ENCODE data around the gene FAM163B.
"Not testable (repeated sequence)": the region's sequence is repeated elsewhere in the genome, so short reads cannot be mapped to it uniquely, and the experiment has no call there.

Gene FAM163B

DNA sequence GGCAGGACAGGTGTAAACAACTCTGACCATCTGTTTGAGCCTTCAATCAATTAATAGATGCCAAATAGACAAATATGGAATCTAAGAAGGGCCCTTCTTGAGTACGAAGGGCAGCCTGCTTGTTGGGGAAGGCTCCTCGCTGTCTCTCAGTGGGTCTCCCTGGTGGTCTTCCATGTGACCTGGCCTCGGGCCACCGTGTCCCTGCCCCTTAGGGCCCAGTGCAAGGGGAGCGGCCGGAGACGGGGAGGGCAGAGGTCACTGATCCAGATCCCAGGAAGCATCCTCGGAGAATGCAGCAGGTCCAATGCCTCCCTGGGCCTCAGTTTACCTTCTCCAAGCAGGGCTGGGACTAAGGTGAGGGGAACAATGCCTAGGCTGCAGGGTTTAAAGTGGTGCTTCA lies 29.5 kb upstream of the FAM163B start:
- no peak for DNase-seq

DNA sequence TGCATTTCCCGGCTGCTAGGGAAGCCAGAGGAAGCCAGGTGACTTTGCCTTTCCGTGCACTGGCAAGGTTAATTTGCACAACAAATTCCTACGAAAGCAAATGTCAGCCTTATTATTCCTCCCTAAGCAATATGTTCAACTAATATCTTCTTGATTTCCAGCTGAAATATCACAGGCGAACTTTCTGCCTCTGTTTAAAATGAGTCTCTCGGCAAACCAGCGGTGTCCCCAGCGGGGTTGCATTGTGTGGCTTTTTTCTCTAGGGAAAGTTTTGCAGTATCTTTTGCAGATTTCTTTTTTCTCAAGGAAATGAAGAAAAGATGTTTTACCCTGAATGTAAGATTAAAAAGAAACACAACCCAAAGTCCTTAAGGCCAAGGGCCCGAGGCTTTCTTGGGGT lies 28.9 kb upstream of the FAM163B start:
- no peak for DNase-seq

DNA sequence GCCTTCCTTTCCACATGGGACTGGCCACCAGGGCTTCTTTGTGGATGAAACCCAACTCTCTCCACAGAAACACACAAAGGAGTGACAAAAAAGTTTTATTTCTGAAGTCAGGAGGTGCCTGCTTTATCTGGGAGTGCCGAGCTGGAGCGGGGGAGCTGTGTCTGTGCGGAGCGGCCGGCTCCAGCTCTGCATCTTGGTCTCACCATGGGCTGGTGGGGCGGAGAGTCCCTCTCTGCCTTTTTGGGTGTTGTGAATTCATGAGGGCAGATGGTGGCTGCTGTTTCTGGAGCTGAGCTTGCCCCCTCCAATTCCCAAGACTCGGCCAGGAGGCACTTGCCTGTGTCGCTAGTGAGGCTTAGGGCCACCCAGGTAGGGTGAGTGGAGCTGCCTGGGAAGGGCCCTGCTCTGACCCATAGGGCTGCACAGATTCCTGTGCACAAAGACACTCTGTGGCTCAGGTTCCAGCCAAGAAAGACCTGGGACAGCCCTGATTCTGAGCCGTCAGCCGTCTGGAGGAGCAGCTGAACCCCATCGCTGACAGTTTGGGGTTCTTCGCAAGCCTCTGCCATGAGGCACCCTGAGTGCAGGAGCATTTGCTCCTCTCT lies 28.4 kb upstream of the FAM163B start:
- DNase-seq, result no peak

DNA sequence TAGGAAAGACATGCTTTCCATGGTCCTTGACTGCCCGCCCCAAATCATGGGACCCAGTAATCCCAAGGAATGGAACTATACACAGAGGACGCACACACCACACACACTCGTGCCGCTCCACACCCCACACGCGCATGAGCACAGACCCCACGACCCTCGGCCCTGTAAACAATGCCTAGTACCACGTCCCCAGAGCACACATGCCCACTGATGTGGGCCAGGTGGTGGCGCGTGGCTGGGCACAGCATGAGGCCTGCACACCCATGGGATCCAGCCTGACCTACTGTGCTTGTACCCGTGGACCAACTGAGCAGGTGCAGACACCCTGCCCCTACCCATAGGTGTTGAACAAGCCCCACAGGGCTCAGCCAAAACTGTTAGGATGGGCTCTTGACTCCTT lies 27.7 kb upstream of the FAM163B start:
- no peak for DNase-seq

DNA sequence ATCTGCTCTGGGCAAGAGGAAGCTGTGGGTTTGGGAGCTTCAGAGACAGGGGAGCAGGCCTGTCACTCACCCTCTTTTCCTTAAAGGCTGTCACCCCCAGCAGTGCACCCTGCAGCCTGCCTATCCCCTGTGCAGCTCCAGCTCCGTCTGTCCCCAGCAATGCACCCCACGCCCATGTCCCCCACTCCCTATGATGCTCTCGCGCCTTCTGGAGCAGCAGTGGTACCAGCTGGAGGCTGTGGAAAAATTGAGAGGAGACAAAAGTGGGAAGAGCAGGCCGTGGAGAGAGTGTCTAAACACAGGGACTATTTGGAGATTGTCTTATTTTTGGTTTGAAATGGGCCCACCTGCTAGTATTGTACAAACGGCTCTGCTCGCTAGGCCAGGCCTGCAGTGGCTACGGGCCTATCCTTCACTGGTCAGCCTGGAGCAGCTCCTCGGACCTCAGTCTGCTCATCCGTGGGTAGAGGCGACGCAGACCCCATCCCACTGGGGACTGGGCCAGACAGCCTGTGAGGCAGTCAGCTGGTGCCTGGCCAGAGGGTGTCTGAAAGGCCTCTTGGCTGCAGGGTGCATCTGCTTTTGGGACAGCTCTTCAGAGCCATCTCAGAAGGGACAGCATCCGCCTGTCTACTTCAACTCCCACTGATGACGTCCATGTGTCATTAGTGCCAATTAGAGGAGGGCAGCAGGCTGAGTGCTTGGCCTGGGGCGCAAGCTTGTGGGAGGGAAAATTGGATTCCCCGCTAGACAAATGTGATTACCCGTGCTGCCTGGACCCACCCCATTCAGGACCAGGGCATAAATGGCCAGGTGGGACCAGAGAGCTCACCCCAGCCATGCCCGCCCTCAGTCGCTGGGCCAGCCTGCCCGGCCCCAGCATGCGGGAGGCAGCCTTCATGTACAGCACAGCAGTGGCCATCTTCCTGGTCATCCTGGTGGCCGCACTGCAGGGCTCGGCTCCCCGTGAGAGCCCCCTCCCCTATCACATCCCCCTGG lies 26.6 kb upstream of the FAM163B start, which contains the start of gene DBH:
TSS of gene DBH (plus strand) at position 831 of the 999 bp plus-strand sequence. CDS start at position 840, 9 bp downstream.
- DNase-seq, result no peak

DNA sequence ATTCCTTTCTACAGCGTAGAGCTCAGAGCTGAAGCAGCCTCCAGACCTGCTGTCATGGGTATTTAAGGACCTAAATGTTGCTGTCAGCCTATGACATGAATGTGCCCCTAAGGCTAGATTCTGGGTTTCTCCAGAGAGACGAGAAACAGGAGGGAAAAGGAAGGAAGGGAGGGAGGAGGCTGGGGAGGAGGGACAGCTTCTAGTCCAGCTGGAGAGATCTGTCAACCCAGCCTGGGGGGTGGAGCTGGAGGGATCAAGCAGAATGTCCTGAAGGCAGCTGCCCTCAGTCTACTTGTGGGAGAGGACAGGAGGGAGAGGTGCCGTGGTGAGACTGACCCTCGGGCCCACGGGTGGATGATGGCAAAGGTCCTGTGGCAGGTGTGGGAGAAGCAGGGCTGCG lies 25.9 kb upstream of the FAM163B start:
- DNase-seq, result no peak

DNA sequence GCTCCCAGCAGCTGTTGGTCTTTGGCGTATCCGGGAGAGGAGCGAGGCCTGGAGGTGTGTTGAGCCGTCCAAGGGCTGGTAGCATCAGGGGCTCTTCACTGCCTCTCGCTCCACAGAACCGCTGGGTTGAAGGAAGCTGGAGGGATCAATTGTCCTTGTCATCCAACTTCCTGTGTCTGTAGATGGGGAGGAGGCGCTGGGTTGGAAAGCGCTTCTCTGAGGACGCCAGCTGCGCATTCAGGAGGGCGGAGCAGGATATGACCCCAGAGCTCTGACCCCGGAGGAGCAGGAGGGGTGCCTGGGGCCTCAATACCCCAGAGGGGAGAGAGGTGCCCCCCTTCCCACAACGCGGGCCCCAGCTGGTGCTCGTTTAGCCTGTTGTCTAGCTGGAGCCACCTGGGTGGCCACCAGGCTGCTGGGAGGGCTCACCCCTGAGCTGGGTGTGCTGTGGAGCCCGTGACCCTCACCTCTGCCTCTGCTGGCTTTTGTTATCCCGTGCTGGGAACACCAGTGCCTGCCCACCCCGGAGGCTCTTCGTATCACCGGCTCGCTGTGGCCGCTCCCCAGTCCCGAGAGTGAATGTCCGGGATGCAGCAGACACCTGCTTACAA lies 25.0 kb upstream of the FAM163B start:
- DNase-seq, result no peak

DNA sequence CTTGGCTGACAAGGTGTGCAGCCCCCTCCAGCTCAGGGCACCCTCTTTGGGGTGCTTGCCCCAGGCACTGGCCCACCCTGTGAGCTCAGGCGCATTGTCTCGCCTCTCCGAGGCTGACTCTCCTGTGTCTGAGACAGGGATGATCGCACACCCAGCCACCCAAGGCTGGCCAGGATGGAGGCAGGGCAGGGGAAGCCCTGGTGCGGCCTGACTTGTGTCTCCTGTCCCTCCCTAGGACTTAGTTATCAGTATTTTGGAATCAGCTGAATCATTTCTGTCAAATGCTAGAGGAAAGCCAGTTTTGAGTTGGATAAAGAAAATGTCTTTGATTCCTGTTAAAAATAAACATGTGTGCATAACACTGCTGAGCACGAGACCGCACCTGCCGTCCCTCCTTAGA lies 24.5 kb upstream of the FAM163B start:
- no peak for DNase-seq

DNA sequence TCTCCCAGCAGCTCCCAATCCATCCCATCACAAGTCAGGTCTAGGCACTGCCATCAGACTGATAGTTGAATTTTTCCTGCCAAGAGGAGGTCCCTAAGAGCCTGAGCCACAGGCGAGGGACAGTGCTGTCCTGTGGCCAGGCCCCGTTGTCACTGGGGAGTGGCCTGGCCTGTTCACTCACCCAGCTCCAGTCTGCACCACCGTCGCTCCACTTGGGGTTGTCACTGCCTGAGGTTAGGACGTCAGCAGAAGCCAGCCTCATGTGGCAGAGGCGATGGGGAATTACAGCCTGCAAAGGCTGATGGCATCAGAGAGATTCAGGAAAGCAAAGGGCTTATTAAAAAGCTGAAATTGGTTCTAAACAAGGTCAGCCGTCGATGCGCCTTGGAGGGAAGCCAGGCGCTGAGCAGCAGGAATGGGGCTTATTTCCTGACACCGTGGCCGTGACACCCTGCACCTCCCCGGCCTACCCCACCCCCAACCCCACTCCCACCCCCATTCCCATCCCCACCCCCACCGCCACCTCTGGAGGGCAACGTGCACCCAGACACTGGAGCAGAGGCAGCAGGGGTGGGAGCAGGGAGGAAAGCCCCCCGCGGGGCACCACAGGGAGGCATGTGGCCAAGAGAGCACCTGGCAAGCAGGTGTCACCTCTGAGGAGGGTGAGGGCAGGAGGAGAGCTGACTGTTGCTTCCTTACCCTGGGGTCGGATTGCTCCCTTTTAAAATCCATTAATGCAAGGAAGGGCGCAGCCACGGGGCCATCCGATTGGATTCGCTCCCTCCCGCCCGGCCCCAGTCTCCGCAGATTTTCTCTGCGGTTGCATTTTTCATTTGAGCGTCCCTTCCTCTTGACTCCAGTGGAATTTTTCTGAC lies 23.9 kb upstream of the FAM163B start:
- DNase-seq, result no peak

DNA sequence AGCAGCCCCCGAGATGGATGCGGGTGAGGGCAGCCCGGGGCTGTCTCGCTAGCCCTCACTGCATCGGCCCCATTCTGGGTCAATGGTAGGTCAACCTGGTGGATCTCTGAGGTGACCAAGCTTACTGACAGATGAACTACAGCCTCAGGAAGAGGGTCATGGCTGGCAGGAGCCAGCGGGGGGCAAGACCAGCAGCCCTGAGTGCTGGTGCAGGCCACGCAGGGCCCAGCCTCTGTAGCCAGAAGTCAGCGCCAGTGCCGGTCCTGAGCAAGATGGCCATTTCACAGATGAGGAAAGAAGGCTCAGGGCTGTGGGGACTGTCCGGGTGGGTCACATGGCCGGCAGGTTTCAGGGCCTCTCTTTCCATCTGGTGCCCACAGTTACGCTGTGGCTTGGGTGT lies 21.9 kb upstream of the FAM163B start:
- DNase-seq, result no peak

DNA sequence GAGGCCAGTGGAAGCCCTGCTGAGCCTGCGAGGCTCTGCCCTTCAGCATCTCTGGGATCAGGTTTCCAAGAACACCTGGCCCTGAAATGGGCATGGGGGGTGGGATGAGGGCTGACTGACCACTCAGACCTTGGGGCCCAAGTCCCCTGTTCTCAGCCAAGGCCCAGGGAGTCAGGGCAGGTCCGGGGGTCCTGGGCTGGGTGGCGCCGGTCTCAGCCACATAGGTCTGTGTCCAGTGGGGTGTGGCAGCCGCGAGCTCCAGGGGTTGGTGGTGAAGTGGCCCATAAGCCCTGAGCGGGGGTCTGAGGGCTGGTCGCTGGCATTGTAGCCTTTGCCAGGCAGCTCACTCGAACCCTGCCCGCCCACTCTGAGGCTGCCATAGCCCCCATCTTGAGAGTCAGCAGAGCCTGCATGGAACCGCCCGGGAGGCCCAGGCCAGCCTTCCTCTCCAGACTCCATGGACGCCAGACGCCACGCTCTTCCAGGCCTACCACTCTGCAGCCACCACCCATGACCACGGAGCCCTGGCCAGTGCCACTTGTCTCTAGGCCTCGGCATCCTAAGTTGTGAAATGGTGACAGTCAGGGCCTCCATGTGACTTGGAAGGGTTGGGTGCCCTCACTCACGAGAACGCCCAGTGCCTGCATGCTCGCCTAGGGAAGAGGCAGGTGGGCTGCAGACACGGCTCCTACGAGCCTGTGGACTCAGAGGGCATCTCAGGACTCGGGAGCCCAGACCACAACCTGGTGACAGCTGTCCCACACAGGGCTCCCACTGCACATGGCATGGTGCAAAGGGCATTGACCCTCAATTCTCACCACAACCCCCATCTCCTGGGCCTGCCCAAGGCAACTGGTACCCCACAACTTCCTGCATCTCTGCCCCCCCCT lies 20.3 kb upstream of the FAM163B start:
- no peak for DNase-seq

DNA sequence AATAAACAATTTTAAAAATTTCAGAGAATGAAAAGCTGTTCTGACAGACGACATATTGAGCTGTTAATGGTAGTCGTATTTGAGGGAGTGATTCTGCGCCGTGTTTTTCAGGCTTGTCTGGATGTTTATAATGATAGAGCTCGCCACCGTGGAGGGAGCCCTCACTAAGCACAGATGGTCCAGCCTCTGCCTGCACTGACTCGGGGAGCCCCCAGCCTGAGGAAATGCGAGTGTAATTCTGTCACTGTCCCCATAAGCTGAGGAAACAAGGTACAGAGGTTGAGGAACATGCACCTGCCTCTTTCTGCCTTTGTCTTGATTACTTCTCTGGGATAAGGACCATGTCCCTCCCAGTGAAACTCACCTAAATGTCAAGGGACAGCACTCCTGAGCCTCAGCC lies 19.6 kb upstream of the FAM163B start:
- no peak for DNase-seq

DNA sequence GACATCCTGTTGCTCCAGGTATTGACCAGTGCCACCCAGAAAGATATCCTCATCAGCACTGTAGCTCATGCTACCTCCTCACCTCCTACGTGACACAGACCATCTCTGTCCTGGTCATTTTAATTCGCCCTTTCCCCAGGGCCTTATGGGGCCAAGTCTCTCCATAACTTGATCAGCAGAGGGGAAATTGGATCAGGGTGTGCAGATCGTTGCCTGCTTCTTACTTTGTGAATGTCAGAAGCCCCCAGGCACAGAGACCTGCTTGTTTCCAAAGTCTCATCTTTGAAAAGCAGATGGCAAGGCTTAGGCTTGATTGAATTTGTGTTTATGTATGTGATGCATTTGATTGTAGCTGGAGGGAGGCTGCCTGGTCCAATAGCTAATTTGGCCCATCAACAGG lies 18.2 kb upstream of the FAM163B start:
- no peak for DNase-seq

DNA sequence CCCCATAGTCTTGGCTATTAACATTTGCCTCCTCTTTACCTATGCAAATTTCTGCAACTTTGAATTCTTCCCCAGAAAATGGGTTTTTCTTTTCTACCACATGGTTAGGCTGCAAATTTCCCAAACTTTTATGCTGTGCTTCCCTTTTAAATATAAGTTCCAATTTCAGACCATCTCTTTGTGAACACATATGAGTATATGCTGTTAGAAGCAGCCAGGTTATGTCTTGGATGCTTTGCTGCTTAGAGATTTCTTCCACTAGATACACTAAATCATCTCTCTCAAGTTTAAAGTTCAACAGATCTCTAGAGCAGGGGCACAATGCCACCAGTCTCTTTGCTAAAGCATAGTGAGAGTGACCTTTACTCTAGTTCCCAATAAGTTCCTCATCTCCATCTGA lies 16.8 kb upstream of the FAM163B start:
- not testable (repeated sequence) for DNase-seq

DNA sequence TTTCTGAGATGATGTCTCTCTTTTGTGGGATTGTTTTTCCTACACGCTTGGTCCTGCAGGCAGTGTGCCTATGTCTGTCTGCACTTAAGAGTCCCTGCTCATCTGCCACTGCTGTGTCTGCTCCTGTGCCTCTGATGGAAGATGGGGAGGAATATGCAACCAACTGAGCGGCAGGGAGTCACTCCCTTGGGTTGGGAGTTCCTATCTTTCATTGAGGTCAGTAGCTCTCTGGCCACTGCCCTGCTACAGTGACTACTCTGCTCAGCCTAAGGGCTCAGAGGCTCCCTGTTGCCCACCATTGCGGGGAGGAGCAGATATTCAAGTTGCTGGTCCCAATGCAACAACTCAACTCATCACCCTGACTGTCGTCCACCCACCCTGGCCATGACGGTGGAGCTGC lies 13.4 kb upstream of the FAM163B start:
- DNase-seq, result no peak

DNA sequence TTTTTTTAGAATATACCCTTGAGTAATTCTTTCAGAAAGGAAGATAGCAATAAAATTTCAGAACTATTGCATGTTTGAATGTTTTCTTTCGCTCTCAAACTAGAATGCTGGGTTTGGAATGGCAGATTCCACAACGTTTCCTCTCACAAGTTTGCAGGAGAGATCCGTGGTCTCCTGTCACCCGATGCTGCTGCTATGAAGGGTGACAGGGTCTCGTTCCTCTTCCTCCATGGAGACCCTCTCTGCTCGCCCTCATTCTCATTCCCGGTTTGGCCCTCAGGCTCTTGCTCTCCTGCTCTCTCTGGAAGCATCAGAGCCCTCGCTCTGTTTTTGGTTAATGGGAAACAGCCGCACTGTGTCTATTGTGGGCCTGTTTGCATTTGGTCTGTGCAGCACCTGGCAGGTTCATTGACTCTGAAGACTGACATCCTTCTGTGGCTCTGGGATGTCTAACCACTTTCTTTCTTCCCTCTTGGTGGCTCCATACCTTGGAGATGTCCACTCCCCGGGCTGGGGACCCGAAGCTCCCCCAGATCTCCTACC lies 12.6 kb upstream of the FAM163B start:
- no peak for DNase-seq

DNA sequence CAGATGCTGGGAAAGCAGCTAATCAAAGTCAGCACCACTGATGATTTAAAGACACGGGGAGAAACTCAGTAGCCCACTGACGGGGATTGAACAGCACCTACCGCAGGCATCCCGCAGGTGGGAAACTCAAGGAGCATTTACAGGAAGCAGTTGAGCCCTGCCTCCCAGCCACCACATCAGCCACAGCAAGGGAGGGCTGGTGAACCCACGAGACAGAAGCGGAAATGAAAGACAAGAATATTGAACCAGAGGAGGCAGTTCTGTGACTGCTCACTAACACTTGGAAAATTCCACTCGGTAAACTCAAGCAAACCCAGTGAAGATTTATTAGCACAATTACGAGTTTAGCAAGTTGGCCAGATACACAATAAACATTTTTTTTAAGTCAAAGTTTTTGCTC lies 10.6 kb upstream of the FAM163B start:
- peak; percentile 7 to 21 for DNase-seq

DNA sequence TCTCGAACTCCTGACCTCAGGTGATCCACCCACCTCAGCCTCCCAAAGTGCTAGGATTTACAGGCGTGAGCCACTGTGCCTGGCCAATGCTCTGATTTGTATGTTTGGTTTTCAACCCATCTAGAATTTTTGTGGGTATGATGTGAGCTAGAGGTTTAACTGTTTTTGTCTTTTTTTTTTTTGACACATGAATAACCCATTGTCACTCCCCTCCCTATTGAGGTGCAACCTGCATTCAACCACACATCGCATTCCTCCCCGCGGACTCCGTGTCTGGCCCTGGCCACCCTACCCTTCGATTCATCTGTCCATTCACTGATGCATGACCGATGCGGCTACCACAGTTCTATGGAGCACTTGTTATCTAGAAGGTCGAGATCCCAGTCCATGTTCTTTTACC lies 9.5 kb upstream of the FAM163B start:
- no peak for DNase-seq

DNA sequence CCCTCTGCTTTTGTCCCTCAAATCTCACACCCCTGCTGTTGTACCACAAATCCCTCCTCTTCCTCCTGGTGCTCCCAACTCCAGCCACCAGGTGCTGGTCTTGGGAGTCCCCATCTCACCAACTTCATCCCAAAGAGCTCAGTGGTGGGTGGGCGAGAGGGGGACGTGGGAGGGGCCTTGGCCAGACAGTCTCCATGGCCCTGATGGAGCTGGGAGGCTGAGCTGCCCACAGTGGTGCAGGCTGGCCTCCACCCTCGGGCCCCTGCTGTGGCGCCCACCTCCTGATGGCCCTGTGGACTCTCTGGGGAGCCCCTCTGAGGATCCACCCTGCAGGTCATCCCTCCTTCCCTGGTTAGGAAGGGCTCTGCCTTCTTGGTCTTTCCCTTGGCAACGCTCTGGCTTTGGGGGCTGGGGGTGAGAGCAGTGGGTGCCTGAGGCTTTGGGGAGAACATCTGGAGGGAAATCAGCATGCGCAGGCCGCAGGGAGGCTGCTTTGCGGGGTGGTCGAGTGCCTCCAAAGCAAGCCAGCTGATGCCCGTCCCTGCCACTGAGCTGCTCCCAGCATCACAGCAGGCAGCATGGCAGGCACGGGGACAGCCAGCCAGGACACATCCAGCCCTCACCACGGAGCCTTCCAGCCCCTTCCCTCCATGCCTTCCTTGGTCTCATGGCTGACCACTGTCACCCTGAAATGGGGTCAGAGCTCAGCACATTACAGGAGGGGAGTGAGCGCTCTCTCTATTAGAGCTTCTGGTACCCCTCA lies 7.6 kb upstream of the FAM163B start:
- no peak for DNase-seq

DNA sequence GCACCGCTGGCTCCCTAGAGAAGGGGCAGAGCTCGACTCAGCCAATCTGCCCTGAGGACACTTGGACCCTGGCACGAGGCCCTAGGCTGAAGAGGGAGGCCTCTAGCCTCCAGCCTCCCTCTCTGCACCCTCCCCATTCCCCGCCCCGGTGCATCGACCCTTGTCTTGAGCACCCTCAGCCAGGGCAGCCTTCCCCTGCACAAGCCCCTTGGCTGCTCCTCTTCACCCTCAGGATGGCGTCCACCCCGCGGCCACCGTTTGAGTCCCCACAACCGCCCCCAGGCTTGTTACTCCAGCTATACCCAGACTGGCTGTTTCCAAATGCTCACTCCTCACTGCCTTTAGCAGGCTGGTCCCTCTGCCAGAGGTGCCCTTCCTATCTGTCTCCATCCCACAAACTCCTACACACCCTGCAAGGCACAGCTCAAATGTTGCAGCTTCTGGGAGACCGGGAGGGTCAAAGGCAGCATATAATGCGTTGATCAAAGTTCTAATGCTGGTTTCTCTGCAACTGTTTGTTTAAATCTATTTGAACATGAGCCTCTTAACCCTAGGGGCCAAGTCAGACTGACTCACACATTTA lies 6.5 kb upstream of the FAM163B start:
- DNase-seq, result no peak

Data from inflammatory macrophage treated with lipopolysaccharide for 1 hour (primary cell).